HEK293 (cell line): ENCODE measurements around the gene SYTL2.

Experiments used
- CTCF ChIA-PET: fragments of 350-600 bp; formaldehyde crosslinking; extraction: SDS; loops from one replicate; lab custom pipeline; 2021; ENCODE audit warnings: antibody characterized with exemption; lab: Yijun Ruan, JAX
- POLR2A ChIA-PET: fragments of 300-600 bp; formaldehyde crosslinking; extraction: SDS; loops from one replicate; lab custom pipeline; 2020; ENCODE audit warnings: antibody characterized with exemption, inconsistent platforms; lab: Yijun Ruan, JAX
- H3K27ac ChIP-seq: fragments of 200-500 bp; sonication (Bioruptor generic); 2 replicates; pipeline ENCODE4 v1.5.1; 2014; ENCODE audit warnings: low read depth, low read length, control low read depth, inconsistent platforms; ENCODE audit errors: extremely low read depth
- H3K36me3 ChIP-seq, 2 experiments: fragments of 200-500 bp in 1 of 2; sonication (Bioruptor generic) in 1 of 2; 1 replicate in 1 of 2; 2 replicates in 1 of 2; pipeline ENCODE4 v1.5.1; 2014 to 2017; ENCODE audit warnings: inconsistent platforms in 2 of 2, low read length in 2 of 2; ENCODE audit not compliant: control insufficient read depth in 2 of 2, insufficient read depth in 1 of 2
- H3K4me1 ChIP-seq: fragments of 200-500 bp; sonication (Bioruptor generic); 2 replicates; pipeline ENCODE4 v1.5.1; 2014; ENCODE audit warnings: mild to moderate bottlenecking, low read length, inconsistent platforms; ENCODE audit not compliant: control insufficient read depth, insufficient read depth
- H3K4me3 ChIP-seq: 2 replicates; pipeline ENCODE4 v1.5.1; 2011; ENCODE audit warnings: low read depth, mild to moderate bottlenecking, control low read depth, low read length, moderate library complexity
- H3K9me3 ChIP-seq: fragments of 200-500 bp; sonication (Bioruptor generic); 2 replicates; pipeline ENCODE4 v1.5.1; 2014; ENCODE audit warnings: low read depth, low read length, inconsistent platforms; ENCODE audit not compliant: control insufficient read depth, insufficient read depth
- GLI4 ChIP-seq: fragments of 450-650 bp; formaldehyde crosslinking; IDR thresholded peaks from 2 replicates; pipeline ENCODE4 v1.5.1; 2016; ENCODE audit warnings: missing biosample characterization, missing genetic modification characterization
- HIC1 ChIP-seq: fragments of 450-650 bp; formaldehyde crosslinking; IDR thresholded peaks from 2 replicates; pipeline ENCODE4 v1.5.1; 2016; ENCODE audit warnings: missing biosample characterization, missing genetic modification characterization
- HOXC10 ChIP-seq: sonication (generic); formaldehyde crosslinking; IDR thresholded peaks from 2 replicates; pipeline ENCODE4 v1.8.1; 2023; ENCODE audit warnings: mild to moderate bottlenecking, missing genetic modification reagents
- REST ChIP-seq: fragments of 450-650 bp; formaldehyde crosslinking; IDR thresholded peaks from 2 replicates; pipeline ENCODE4 v1.5.1; 2016; ENCODE audit warnings: missing biosample characterization, missing genetic modification characterization
- SP3 ChIP-seq: fragments of 450-650 bp; formaldehyde crosslinking; IDR thresholded peaks from 2 replicates; pipeline ENCODE4 v1.5.1; 2016; ENCODE audit warnings: missing biosample characterization, missing genetic modification characterization
- ZNF146 ChIP-seq: fragments of 450-650 bp; formaldehyde crosslinking; IDR thresholded peaks from 2 replicates; pipeline ENCODE4 v1.5.1; 2016; ENCODE audit warnings: missing biosample characterization, missing genetic modification characterization
- ZNF239 ChIP-seq: fragments of 450-650 bp; formaldehyde crosslinking; IDR thresholded peaks from 2 replicates; pipeline ENCODE4 v1.5.1; 2016; ENCODE audit warnings: missing biosample characterization, missing genetic modification characterization
- ZNF248 ChIP-seq: fragments of 450-650 bp; formaldehyde crosslinking; IDR thresholded peaks from 2 replicates; pipeline ENCODE4 v1.5.1; 2017; ENCODE audit warnings: missing biosample characterization, missing genetic modification characterization
- ZNF335 ChIP-seq: fragments of 450-650 bp; formaldehyde crosslinking; conservative IDR thresholded peaks from 2 replicates; pipeline ENCODE4 v1.5.1; 2016; ENCODE audit warnings: missing biosample characterization, missing genetic modification characterization
- ZNF354C ChIP-seq: fragments of 450-650 bp; formaldehyde crosslinking; IDR thresholded peaks from 2 replicates; pipeline ENCODE4 v1.5.1; 2016; ENCODE audit warnings: missing biosample characterization, missing genetic modification characterization, low read depth, borderline replicate concordance
- ZNF488 ChIP-seq: fragments of 450-650 bp; formaldehyde crosslinking; IDR thresholded peaks from 2 replicates; pipeline ENCODE4 v1.5.1; 2016; ENCODE audit warnings: missing biosample characterization, missing genetic modification characterization
- ZNF529 ChIP-seq: fragments of 450-650 bp; formaldehyde crosslinking; IDR thresholded peaks from 2 replicates; pipeline ENCODE4 v1.5.1; 2017; ENCODE audit warnings: missing genetic modification characterization, missing biosample characterization; ENCODE audit not compliant: insufficient replicate concordance
- ZNF558 ChIP-seq: fragments of 450-650 bp; formaldehyde crosslinking; IDR thresholded peaks from 2 replicates; pipeline ENCODE4 v1.5.1; 2016; ENCODE audit warnings: missing biosample characterization, missing genetic modification characterization
- ZNF701 ChIP-seq: fragments of 450-650 bp; formaldehyde crosslinking; IDR thresholded peaks from 2 replicates; pipeline ENCODE4 v1.5.1; 2016; ENCODE audit warnings: missing biosample characterization, missing genetic modification characterization
- ZNF792 ChIP-seq: fragments of 450-650 bp; formaldehyde crosslinking; IDR thresholded peaks from 2 replicates; pipeline ENCODE4 v1.5.1; 2016; ENCODE audit warnings: missing biosample characterization, missing genetic modification characterization
- ZXDB ChIP-seq: fragments of 450-650 bp; formaldehyde crosslinking; IDR thresholded peaks from 2 replicates; pipeline ENCODE4 v1.5.1; 2016; ENCODE audit warnings: missing biosample characterization, missing genetic modification characterization
- TF ChIP-seq, protein P1 (sequence below): fragments of 450-650 bp; formaldehyde crosslinking; IDR thresholded peaks from 2 replicates; pipeline ENCODE4 v1.5.1; 2016; ENCODE audit warnings: missing biosample characterization, missing genetic modification characterization, borderline replicate concordance

SYTL2 gene

GRCh38 chr11:85668157-85668556 lies 142.8 kb downstream of the SYTL2 start (continued):
- TF ChIP-seq SP3 (no peak), HIC1 (tag by site-specific recombination) (no peak), HOXC10 (CRISPR knock-in tag) (no peak), ZNF558 (tag by site-specific recombination) (no peak), ZNF701 (no peak), ZXDB (tag by site-specific recombination) (no peak)
- TF ChIP-seq, protein P1, sequence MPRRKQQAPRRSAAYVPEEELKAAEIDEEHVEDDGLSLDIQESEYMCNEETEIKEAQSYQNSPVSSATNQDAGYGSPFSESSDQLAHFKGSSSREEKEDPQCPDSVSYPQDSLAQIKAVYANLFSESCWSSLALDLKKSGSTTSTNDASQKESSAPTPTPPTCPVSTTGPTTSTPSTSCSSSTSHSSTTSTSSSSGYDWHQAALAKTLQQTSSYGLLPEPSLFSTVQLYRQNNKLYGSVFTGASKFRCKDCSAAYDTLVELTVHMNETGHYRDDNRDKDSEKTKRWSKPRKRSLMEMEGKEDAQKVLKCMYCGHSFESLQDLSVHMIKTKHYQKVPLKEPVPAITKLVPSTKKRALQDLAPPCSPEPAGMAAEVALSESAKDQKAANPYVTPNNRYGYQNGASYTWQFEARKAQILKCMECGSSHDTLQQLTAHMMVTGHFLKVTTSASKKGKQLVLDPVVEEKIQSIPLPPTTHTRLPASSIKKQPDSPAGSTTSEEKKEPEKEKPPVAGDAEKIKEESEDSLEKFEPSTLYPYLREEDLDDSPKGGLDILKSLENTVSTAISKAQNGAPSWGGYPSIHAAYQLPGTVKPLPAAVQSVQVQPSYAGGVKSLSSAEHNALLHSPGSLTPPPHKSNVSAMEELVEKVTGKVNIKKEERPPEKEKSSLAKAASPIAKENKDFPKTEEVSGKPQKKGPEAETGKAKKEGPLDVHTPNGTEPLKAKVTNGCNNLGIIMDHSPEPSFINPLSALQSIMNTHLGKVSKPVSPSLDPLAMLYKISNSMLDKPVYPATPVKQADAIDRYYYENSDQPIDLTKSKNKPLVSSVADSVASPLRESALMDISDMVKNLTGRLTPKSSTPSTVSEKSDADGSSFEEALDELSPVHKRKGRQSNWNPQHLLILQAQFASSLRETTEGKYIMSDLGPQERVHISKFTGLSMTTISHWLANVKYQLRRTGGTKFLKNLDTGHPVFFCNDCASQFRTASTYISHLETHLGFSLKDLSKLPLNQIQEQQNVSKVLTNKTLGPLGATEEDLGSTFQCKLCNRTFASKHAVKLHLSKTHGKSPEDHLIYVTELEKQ, result no peak

DNA sequence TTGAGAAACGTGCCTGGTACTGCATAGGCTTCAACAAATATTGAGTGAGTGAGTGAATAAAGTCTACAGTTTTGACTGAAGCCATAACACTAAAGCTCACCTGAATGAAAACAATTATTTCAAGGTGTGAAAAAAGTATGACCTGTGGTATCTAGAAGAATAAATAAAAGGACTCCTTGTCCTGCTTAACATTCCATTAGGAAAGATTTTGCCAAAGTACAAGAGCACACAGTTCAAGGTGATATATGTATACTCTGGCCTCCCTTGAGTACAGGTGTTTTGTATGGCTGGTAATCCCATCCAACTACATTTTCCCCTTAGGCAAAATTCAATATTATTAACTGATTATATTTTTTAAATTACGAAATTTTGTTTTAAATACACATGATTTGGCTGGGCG lies 144.3 kb downstream of the SYTL2 start:
- Histone ChIP-seq H3K27ac (no peak overlapping the region), H3K4me3 (no peak overlapping the region), H3K9me3 (no peaks in the 10 kb centered on the region), H3K4me1 (no peaks in the 10 kb centered on the region), H3K36me3 (peaks cover 0 to 21% of the 10 kb centered on the region in 2 experiments; a peak in 1 of 3 replicates)
- POLR2A ChIA-PET, result no interaction called here
- CTCF ChIA-PET, result interaction anchor here (0.6 kb wide), 1 partner anchor 665 kb away, joined by 3 read pairs; no protein-coding TSS in a partner anchor
- no peak for TF ChIP-seq REST (tag by site-specific recombination)
- TF ChIP-seq GLI4, result no peak
- TF ChIP-seq ZNF239 (tag by site-specific recombination), result no peak
- TF ChIP-seq ZNF354C (tag by site-specific recombination), result no peak
- no peak for TF ChIP-seq ZNF248 (tag by site-specific recombination)
- no peak for TF ChIP-seq ZNF792 (tag by site-specific recombination)
- no peak for TF ChIP-seq ZNF529 (tag by site-specific recombination)
- no peak for TF ChIP-seq ZNF146 (tag by site-specific recombination)

DNA sequence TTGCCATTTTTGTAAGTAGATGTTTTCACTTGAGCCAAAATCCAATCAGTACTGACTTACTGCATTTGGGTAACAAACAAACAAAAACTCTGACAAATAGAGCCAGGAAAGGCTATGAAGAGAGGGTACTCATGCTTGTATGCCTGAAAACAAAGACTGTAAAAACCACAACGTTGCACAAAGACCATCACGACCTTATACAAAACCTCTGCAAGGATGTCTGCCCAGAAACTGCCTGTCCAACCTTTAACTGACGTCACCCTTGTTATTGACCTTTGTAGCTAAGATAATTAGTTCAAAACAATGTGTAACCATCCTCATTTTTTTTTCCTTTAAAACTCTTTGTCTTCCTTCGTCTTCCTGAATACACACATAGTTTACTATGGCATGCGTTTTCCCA lies 145.2 kb downstream of the SYTL2 start:
- POLR2A ChIA-PET, result no interaction called here
- CTCF ChIA-PET, result no interaction called here
- Histone ChIP-seq H3K4me3 (no peak overlapping the region), H3K36me3 (peaks cover 6 to 30% of the 10 kb centered on the region in 2 experiments; a peak in 2 of 3 replicates), H3K4me1 (no peaks in the 10 kb centered on the region), H3K9me3 (no peaks in the 10 kb centered on the region), H3K27ac (no peak overlapping the region)
- TF ChIP-seq ZNF335, result peak; percentile 63; the same call in 1 of the 2 replicates
- no peak for TF ChIP-seq ZNF488 (tag by site-specific recombination)
